Osteoblast (primary cell): Measurements from ENCODE around the gene BCAR3. TPM values are rescaled to one million over a fixed set of nuclear protein-coding genes. Genes with fewer than 3 reads are reported as not detected.

Experiments
- DNase-seq: peaks from one replicate; pipeline ENCODE4 v3.0.0; 2011; ENCODE audit warnings: low spot score, mixed read lengths; ENCODE audit not compliant: insufficient read length; ENCODE audit errors: missing footprints
- H2AFZ ChIP-seq: 2 replicates; pipeline ENCODE4 v1.6.0; 2011; ENCODE audit warnings: mild to moderate bottlenecking, low read length
- H3K27ac ChIP-seq: 2 replicates; pipeline ENCODE4 v1.5.1; 2011; ENCODE audit warnings: mild to moderate bottlenecking, low read depth, low read length, moderate library complexity
- H3K27me3 ChIP-seq: 2 replicates; pipeline ENCODE4 v1.6.0; 2012; ENCODE audit warnings: mild to moderate bottlenecking, control low read depth, inconsistent platforms, low read length, moderate library complexity; ENCODE audit not compliant: insufficient read depth
- H3K36me3 ChIP-seq: 2 replicates; pipeline ENCODE4 v1.5.1; 2011; ENCODE audit warnings: mild to moderate bottlenecking, low read length, control low read depth, moderate library complexity; ENCODE audit not compliant: insufficient read depth
- H3K4me1 ChIP-seq: 2 replicates; pipeline ENCODE4 v1.5.1; 2011; ENCODE audit warnings: mild to moderate bottlenecking, low read length, control low read depth, moderate library complexity; ENCODE audit not compliant: insufficient read depth
- H3K4me2 ChIP-seq: 2 replicates; pipeline ENCODE4 v1.6.0; 2011; ENCODE audit warnings: mild to moderate bottlenecking, low read length; ENCODE audit not compliant: insufficient read depth
- H3K4me3 ChIP-seq: fragments of 200-600 bp; sonication (generic); 3 replicates; pipeline ENCODE4 v1.5.1; 2012; ENCODE audit warnings: mild to moderate bottlenecking, low read length, inconsistent platforms; ENCODE audit not compliant: insufficient read depth
- H3K79me2 ChIP-seq: 2 replicates; pipeline ENCODE4 v1.6.0; 2012; ENCODE audit warnings: mild to moderate bottlenecking, low read length, control low read depth, inconsistent platforms; ENCODE audit not compliant: insufficient read depth
- H3K9me3 ChIP-seq: 2 replicates; pipeline ENCODE4 v1.5.1; 2011; ENCODE audit warnings: low read depth, low read length, control low read depth
- H4K20me1 ChIP-seq: 2 replicates; pipeline ENCODE4 v1.6.0; 2012; ENCODE audit warnings: mild to moderate bottlenecking, low read length, control low read depth; ENCODE audit not compliant: insufficient read depth
- total RNA-seq: library from RNA; depleted of rRNA; stranded (reverse); fragments of >200 nt; gene quantifications from 2 replicates; pipeline ENCODE4 v1.2.3, GENCODE V29; 2012
- TF ChIP-seq, protein P1 (sequence below): IDR thresholded peaks from 2 replicates; pipeline ENCODE4 v1.5.1; 2011; ENCODE audit warnings: mild to moderate bottlenecking, low read depth, low read length, moderate library complexity; ENCODE audit errors: extremely low read depth

The BCAR3 gene
- total RNA-seq, 1 donor: 34.0 TPM

DNA sequence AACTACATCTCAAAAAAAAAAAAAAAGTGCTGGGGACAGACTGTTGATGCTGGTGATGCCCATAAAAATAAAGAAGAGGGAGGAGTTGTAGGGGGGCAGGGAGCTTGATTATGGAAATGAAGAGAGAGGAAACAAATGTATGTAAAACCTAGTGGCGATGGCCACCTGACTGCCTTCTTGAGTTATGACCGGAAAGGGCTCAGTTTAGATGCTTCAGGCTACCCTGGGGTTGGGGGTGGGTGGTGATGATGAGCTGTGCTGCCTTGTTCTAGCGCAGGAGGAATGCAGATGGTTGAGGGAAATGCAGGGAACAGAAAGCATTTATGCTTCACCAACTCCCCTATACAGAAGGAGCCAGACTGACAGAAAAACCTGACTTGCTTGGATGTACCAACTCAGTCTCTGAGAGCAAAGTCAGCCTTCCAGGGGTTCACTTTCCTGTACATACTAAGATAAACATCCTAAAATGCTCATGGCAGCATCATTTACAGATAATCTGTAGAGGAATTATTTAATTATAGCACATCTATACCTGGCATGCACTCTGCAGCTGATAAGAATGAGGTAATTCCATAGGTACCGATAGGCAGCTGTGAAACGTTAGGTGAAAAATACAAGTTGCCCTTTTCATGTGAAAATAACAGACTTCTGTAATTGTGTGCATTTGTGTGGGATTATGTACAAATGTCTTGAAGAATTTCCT, 8.0 kb upstream of the BCAR3 start:
- TF ChIP-seq, protein P1, sequence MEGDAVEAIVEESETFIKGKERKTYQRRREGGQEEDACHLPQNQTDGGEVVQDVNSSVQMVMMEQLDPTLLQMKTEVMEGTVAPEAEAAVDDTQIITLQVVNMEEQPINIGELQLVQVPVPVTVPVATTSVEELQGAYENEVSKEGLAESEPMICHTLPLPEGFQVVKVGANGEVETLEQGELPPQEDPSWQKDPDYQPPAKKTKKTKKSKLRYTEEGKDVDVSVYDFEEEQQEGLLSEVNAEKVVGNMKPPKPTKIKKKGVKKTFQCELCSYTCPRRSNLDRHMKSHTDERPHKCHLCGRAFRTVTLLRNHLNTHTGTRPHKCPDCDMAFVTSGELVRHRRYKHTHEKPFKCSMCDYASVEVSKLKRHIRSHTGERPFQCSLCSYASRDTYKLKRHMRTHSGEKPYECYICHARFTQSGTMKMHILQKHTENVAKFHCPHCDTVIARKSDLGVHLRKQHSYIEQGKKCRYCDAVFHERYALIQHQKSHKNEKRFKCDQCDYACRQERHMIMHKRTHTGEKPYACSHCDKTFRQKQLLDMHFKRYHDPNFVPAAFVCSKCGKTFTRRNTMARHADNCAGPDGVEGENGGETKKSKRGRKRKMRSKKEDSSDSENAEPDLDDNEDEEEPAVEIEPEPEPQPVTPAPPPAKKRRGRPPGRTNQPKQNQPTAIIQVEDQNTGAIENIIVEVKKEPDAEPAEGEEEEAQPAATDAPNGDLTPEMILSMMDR: no peak
- Histone ChIP-seq H3K4me2 (no peak overlapping the region), H3K27ac (no peak overlapping the region), H3K79me2 (no peaks in the 10 kb centered on the region), H3K9me3 (no peaks in the 10 kb centered on the region), H3K4me1 (peaks cover 32% of the 10 kb centered on the region), H2AFZ (no peak overlapping the region), H3K36me3 (no peaks in the 10 kb centered on the region), H3K4me3 (no peak overlapping the region), H4K20me1 (no peaks in the 10 kb centered on the region), H3K27me3 (no peaks in the 10 kb centered on the region)
- no peak for DNase-seq

DNA sequence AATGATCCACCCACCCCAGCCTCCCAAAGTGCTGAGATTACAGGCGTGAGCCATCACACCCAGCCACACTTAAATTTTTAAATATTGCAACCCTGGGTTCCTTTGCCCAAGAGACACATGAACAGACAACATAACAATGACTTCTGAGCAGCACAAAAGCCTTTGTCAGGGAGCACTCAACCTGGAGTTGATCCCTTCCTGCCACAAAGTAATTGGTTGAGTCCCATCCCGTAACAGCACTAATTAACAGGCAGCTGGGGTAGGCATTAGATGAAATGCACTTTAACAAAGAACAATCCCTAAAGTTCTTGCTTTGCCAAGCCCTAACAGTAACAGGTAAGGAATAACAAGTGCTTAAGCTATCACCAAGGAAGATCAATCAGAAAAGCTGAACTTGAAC, 5.9 kb upstream of the BCAR3 start:
- TF ChIP-seq, protein P1: no peak
- Histone ChIP-seq H3K27me3 (no peaks in the 10 kb centered on the region), H3K4me2 (no peak overlapping the region), H2AFZ (no peak overlapping the region), H3K4me3 (no peak overlapping the region), H4K20me1 (no peaks in the 10 kb centered on the region), H3K36me3 (no peaks in the 10 kb centered on the region), H3K79me2 (no peaks in the 10 kb centered on the region), H3K4me1 (peaks cover 11% of the 10 kb centered on the region), H3K27ac (no peak overlapping the region), H3K9me3 (no peaks in the 10 kb centered on the region)
- no peak for DNase-seq

DNA sequence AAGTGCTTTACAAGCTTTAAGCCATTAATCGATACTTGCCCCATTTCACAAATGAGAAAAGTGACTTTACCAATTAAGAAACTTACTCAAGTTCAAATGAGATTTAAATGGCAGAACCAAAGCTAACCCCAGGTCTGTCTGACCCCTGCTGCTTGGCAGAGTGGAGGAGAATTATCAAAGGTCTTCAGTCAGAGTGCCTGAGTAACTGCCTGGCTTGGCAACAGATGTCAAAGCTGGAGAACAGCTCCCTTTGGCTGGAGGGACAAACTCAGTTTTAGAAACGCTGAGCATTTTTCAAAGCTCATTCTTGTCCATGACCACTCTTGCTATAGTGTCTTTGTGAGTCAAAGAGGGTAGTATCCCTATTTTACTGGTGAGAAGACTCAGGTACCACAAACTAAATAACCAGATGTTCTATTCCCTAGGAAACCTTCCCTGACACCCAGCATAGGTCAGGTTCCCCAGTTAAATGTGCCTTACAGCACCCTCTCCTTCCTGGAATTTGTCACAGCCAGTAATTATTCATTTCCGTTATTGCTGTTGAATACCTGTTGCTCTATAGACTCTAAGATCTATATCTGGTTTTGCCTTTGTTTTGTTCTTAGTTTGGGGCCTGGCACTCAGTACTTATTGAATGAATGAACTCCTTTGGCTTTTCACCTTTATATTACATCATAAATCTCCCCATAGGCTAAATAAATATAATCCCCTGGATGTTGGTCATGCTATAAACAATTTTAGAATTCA, 5.0 kb upstream of the BCAR3 start:
- TF ChIP-seq, protein P1: no peak
- Histone ChIP-seq H3K9me3 (no peaks in the 10 kb centered on the region), H3K4me3 (no peak overlapping the region), H3K4me1 (peaks cover 8% of the 10 kb centered on the region), H3K36me3 (no peaks in the 10 kb centered on the region), H3K79me2 (peaks cover 8% of the 10 kb centered on the region), H3K27me3 (no peaks in the 10 kb centered on the region), H4K20me1 (no peaks in the 10 kb centered on the region), H3K4me2 (no peak overlapping the region), H3K27ac (no peak overlapping the region), H2AFZ (no peak overlapping the region)
- DNase-seq: no peak

DNA sequence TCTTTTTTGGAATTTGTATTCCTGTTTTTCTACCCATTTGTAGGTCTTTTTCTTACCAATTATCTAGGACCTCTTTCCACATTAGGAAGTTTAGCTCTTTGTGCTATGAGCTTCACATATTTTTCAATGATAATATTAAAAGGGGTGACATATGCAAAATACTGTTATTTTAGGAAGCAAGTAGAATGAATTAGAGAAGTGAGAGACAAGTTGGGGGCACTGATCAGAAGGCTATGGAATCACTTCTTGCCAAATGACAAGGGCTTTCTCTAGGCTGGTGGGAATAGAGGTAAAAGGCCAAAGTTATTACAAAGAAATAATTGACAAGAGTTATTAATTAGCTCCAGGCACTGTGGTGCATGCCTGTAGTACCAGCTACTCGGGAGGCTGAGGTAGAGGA, 4.3 kb upstream of the BCAR3 start:
- Histone ChIP-seq H3K27me3 (no peaks in the 10 kb centered on the region), H3K4me2 (no peak overlapping the region), H3K9me3 (no peaks in the 10 kb centered on the region), H3K36me3 (no peaks in the 10 kb centered on the region), H3K79me2 (peaks cover 8% of the 10 kb centered on the region), H2AFZ (no peak overlapping the region), H3K27ac (no peak overlapping the region), H3K4me3 (no peak overlapping the region), H3K4me1 (peaks cover 5% of the 10 kb centered on the region), H4K20me1 (no peaks in the 10 kb centered on the region)
- TF ChIP-seq, protein P1: no peak
- no peak for DNase-seq
